Measurements from ENCODE around the gene SH3GL3.

The SH3GL3 gene

GRCh38 chr15:83472151-83472550, 25.0 kb downstream of the SH3GL3 start:
- Histone ChIP-seq H3K4me1 (ENCODE audit: insufficient read depth, low read length, severe bottlenecking) (no peaks in the 10 kb centered on the region), H3K27me3 (ENCODE audit: insufficient read depth, low read length) (no peaks in the 10 kb centered on the region), H3K9ac (ENCODE audit: low read length) (no peak overlapping the region), H3K9me2 (ENCODE audit: low read depth, low read length) (no peaks in the 10 kb centered on the region), H4K20me1 (ENCODE audit: insufficient read depth, low read length) (no peaks in the 10 kb centered on the region), H3F3A (ENCODE audit: insufficient read depth, low read length) (no peaks in the 10 kb centered on the region), H3K4me3 (ENCODE audit: low read depth, low read length, poor library complexity, severe bottlenecking) (no peak overlapping the region), H3K4me2 (ENCODE audit: low read length) (no peak overlapping the region), H2AFZ (ENCODE audit: low read length) (no peak overlapping the region), H3K27ac (ENCODE audit: low read depth, low read length, poor library complexity, severe bottlenecking) (no peak overlapping the region), H3K9me3 (ENCODE audit: low read length) (no peaks in the 10 kb centered on the region), H3K79me2 (ENCODE audit: insufficient read depth, low read length) (no peaks in the 10 kb centered on the region), H3K36me3 (ENCODE audit: insufficient read depth, low read length) (no peaks in the 10 kb centered on the region)
- TF ChIP-seq EZH2 (IDR thresholded peaks at IDR 0.05; ENCODE audit: borderline replicate concordance, low read length) (no peak), CTCF (IDR thresholded peaks at IDR 0.05; ENCODE audit: low read length) (no peak)

- no peaks in the 10 kb centered on the region for H3K9me3 ChIP-seq (ENCODE audit: low read length)
- H3K4me1 ChIP-seq (ENCODE audit: insufficient read depth, low read length, severe bottlenecking), result no peaks in the 10 kb centered on the region
- no peak overlapping the region for H3K27ac ChIP-seq (ENCODE audit: low read depth, low read length, poor library complexity, severe bottlenecking)
- no peaks in the 10 kb centered on the region for H3F3A ChIP-seq (ENCODE audit: insufficient read depth, low read length)
- no peaks in the 10 kb centered on the region for H3K9me2 ChIP-seq (ENCODE audit: low read depth, low read length)
- no peaks in the 10 kb centered on the region for H3K27me3 ChIP-seq (ENCODE audit: insufficient read depth, low read length)
- H3K9ac ChIP-seq (ENCODE audit: low read length), result no peak overlapping the region
- no peak for TF ChIP-seq EZH2 (IDR thresholded peaks at IDR 0.05; ENCODE audit: borderline replicate concordance, low read length)
- TF ChIP-seq CTCF (IDR thresholded peaks at IDR 0.05; ENCODE audit: low read length), result no peak
- no peak overlapping the region for H3K4me2 ChIP-seq (ENCODE audit: low read length)
- no peaks in the 10 kb centered on the region for H3K79me2 ChIP-seq (ENCODE audit: insufficient read depth, low read length)
- no peak overlapping the region for H3K4me3 ChIP-seq (ENCODE audit: low read depth, low read length, poor library complexity, severe bottlenecking)
- H2AFZ ChIP-seq (ENCODE audit: low read length), result no peak overlapping the region
- H4K20me1 ChIP-seq (ENCODE audit: insufficient read depth, low read length), result no peaks in the 10 kb centered on the region
- H3K36me3 ChIP-seq (ENCODE audit: insufficient read depth, low read length), result no peaks in the 10 kb centered on the region
Observed at GRCh38 chr15:83472797-83473196, 25.7 kb downstream of the SH3GL3 start.

DNA sequence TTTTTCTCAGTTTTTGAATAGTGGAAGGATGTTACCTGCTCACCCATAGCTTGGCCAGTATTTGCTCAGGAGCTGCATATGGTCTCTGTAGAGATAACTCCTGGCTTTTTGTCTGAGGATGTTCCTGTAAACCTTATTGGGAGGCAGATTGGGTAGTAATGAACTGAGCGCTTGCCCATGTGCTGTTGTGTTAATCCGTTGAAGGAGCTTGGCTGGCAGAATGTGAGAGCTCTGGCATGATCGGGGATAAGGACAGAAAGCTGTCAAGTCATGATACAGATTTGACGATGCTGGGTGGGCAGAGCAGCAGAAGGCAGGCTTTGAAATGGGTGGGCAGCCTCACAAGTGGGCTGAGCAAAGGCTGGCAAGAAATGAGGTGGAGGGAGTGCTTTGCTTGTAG, 27.4 kb downstream of the SH3GL3 start:
- H3K36me3 ChIP-seq (ENCODE audit: insufficient read depth, low read length), result no peaks in the 10 kb centered on the region
- H3K27me3 ChIP-seq (ENCODE audit: insufficient read depth, low read length), result no peaks in the 10 kb centered on the region
- H3K9me2 ChIP-seq (ENCODE audit: low read depth, low read length), result no peaks in the 10 kb centered on the region
- no peaks in the 10 kb centered on the region for H3K9me3 ChIP-seq (ENCODE audit: low read length)
- H3K27ac ChIP-seq (ENCODE audit: low read depth, low read length, poor library complexity, severe bottlenecking), result no peak overlapping the region
- no peak overlapping the region for H3K9ac ChIP-seq (ENCODE audit: low read length)
- H3K79me2 ChIP-seq (ENCODE audit: insufficient read depth, low read length), result no peaks in the 10 kb centered on the region
- no peak overlapping the region for H3K4me3 ChIP-seq (ENCODE audit: low read depth, low read length, poor library complexity, severe bottlenecking)
- no peak overlapping the region for H2AFZ ChIP-seq (ENCODE audit: low read length)
- no peaks in the 10 kb centered on the region for H3F3A ChIP-seq (ENCODE audit: insufficient read depth, low read length)
- TF ChIP-seq CTCF (IDR thresholded peaks at IDR 0.05; ENCODE audit: low read length) (no peak), EZH2 (IDR thresholded peaks at IDR 0.05; ENCODE audit: borderline replicate concordance, low read length) (no peak)
- H3K4me2 ChIP-seq (ENCODE audit: low read length), result no peak overlapping the region
- no peaks in the 10 kb centered on the region for H3K4me1 ChIP-seq (ENCODE audit: insufficient read depth, low read length, severe bottlenecking)
- H4K20me1 ChIP-seq (ENCODE audit: insufficient read depth, low read length), result no peaks in the 10 kb centered on the region
